NCI-H1694 treated with DMSO at 0.1 percent for 48 hours (cell line): ENCODE data around the gene NAPG.
"Not testable (repeated sequence)": the region's sequence is repeated elsewhere in the genome, so short reads cannot be mapped to it uniquely, and the experiment has no call there.

ENCODE experiments used
- DNase-seq: peaks from one replicate; lab custom pipeline; 2025; lab: John Stamatoyannopoulos, UW

Gene NAPG

DNA sequence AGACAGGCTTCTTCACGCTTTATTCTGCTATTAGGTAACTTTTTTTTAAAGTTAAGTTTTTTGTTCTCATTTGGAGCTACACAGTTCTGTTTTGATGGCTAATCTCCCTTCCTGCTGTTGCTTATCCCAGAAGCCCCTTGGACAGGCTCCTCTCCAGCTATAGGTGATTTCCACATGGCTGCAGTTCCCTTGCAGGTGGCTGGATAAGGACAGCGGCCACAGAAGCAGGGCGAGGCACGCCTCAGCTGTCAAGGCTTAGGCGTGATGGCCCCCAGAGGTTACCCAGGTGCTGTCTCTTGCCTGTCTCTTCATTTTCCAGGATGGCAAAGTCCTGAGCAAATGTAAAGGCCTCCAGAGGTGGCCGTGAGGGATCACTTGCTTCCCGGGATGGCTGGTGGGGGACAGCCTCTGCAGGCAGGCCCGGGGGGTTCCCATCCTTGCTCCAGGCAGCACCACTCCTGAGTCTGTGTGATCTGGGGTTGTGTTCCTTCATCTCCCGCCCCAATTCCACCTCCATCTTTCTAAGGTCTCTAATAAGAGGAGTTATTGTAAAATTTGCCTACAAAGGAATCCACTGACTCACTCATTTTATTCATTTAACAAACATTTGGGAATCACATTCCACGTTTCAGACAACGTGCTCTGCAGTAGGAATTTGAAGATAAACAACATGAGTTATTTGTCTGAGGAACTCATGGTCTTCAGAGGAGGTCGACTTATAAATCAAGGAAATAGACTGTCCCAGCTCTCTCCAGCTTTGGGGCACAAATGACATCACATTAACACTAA is 53.4 kb downstream of the NAPG start:
- DNase-seq, result no peak

DNA sequence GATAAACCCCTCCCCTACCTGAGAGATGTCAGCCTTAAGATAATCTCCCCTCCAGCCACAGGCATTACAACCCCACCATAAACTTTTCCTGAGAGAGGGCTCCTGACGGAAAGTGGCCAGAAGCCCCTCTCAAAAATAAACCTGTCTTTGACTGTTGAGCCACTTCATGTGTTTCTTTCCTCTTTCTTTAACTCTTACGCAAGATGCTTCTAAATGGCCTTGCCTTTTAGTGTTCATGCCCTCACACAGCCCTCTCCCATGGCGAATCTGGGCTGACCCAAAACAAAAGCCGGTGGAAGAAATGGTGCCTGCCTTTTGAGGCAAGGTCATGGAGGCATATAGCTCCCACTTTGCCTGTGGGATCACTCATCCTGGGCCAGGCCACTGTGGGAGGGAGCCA is 54.4 kb downstream of the NAPG start:
- DNase-seq, result no peak

DNA sequence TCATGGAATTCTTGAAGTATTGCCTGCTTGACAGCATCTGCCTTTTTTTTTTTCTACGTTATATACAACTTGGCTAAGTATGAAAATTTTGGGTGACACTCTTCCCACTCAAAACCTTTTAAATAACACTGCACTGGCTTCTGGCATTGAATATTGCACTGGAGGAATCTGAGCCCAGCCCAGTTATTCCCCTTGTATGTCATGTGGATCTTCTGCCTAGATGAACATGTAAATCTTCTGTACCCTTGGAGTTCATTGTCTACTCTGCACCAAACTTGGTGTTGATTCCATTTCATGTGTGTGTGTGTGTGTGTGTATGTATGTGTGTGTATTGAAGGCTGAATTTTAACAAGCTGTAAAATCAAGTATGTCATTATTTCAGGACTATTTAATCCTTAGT is 59.4 kb downstream of the NAPG start:
- DNase-seq, result no peak

DNA sequence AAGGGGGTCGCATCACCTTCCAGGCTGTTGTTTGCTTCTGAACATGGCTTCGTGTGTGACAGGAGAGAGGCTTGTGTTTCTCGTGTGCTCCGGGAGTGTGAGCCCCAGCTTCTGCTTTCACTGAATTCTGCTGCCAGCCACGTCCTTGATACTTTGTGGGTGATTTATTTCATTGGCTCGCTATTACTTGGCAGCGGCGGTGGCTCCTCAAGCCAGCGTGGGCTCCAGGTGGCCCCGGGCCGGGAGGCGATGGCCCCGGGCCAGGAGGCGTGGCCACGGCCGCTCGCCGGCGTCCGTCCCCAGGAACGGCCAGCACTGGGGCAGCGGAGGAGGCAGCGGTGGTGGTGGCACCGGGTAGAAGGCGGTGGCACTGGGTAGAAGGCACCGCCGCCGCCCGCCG is 63.1 kb downstream of the NAPG start:
- DNase-seq, result no peak

DNA sequence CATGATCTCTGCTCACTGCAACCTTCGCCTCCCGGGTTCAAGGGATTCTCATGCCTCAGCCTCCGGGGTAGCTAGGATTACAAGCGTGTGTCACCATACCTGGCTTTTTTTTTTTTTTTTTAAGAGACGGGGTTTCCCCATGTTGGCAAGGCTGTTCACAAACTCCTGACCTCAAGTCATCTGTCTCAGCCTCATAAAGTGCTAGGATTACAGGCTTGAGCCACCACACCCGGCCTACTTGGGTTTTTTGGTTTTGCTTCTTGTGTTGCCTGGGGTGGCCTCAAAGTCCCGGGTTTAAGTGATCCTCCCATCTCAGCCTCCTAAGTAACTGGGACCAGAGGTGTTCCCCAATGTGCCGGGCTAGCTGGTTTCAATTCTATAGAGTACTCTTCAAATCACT is 64.6 kb downstream of the NAPG start:
- no peak for DNase-seq

DNA sequence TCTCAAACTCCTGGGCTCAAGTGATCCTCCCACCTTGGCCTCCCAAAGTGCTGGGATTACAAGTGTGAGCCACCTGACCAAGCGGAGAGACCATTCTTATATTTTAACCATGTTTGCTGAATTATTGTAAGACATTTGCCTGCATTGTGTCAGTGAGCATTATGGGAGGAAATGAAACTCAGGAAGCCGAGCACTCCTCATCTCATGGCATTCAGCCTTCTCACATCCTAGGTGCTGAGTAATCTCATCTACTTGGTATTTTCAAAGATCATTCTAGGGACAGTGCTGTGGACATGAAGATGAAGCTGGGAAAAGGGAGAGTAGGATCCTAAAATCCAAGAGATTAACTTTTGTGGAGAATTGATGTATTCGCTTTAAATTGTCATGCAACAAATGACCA is 66.1 kb downstream of the NAPG start:
- no peak for DNase-seq

DNA sequence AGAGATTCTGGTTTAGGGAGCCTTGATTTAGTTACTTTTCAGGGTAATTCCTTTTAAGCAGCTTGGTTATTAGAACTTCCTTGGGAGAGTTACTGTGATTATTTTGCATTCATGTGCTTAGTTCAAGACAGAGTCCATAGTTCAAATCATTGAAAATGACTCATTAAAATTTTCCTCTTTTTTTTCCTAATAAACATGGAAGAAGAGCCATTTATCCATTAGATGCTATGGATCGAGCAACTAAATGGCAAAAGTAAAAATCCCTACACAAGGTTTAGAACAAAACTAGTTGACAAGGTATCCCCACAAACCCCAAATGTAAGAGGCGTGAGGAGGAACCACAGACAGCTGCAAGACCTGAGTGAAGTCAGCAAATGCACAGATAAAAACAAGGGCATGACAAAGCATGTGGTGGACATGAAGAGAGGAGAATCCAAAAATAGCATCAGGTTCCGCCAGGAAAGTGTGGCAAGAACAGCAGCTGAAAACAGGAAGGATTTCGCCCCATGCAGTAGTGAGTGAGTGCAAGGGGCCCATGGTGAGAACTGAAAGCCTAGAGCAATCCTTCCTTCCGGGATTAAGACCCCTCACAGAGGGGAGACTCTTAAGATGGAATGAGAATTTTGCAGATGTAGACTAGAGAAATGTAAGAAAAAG is 67.7 kb downstream of the NAPG start:
- DNase-seq, result not testable (repeated sequence)

DNA sequence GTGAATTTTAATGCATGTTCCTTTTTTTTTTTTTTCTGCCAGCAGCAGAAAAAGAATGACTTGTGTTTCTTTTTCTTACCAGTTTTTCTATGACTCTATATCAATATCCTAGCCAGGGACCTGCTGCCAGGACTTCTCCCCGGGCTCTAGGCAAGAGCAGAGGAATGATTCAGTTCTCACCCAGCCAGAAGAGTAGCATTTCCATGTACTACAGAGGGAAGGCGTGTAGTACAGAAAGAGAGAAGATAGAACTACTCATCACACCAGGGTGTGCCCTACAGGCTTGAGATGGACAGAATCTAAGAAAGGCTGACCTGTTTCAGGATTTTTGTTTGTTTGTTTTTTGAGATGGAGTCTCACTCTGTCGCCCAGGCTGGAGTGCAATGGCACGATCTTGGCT is 70.1 kb downstream of the NAPG start:
- not testable (repeated sequence) for DNase-seq

DNA sequence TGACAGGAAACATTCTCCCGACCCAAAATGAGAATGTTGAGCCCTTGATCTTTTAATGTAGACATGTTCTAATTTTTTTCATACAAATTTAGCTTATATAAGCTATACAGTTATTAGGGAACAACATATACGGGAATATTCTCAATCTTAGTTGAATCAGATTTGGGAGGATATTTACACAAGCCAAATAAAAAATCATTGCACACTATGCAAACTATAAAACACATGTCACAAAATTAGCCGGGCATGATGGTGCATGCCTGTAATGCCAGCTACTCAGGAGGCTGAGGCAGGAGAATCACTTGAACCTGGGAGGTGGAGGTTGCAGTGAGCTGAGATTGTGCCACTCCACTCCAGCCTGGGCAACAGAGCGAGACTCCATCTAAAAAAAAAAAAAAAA is 71.9 kb downstream of the NAPG start:
- DNase-seq, result not testable (repeated sequence)

DNA sequence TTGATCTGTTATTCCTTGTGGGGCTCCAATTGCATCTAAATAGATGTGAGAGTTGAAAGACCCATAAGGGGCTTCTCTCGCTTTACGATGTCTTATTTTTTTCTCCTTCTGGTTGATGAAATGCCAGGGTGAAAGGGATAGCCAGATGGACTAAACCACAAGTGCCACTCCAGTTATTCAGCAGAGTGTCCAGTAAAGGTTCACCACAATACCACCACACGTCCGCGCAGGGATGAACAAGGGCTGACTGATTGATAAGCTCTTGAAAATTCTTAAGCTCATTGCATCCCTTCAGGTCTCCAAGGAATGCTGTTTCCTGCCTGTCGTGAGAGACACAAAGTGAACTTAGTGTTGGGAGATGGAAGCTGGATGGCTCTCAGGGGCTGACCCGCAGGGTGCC is 74.9 kb downstream of the NAPG start:
- not testable (repeated sequence) for DNase-seq
